Activated naive CD4-positive, alpha-beta T cell treated with Interleukin-2 at 50 U/mL for 16 hours (primary cell): ENCODE results near the gene TBC1D1.

ENCODE experiments used
- DNase-seq: peaks from one replicate; pipeline ENCODE4 v3.0.0-alpha.2; 2020

TBC1D1 gene

GRCh38 chr4:38107818-38108217, 216.9 kb downstream of the TBC1D1 start:
- DNase-seq = no peak

GRCh38 chr4:38109370-38109769, 218.5 kb downstream of the TBC1D1 start:
- DNase-seq = no peak

- no peak for DNase-seq
Measured at GRCh38 chr4:38109896-38110295, 219.0 kb downstream of the TBC1D1 start.

- DNase-seq = no peak
Measured at GRCh38 chr4:38111024-38111423, 220.1 kb downstream of the TBC1D1 start.

GRCh38 chr4:38111717-38112116, 220.8 kb downstream of the TBC1D1 start:
- DNase-seq = no peak

GRCh38 chr4:38113132-38113531, 222.2 kb downstream of the TBC1D1 start:
- no peak for DNase-seq

- no peak for DNase-seq
Measured at GRCh38 chr4:38113551-38113950, 222.7 kb downstream of the TBC1D1 start.

GRCh38 chr4:38114386-38115150, 223.7 kb downstream of the TBC1D1 start:
- DNase-seq = no peak

- no peak for DNase-seq
Measured at GRCh38 chr4:38115601-38116000, 224.7 kb downstream of the TBC1D1 start.

GRCh38 chr4:38117591-38117990, 226.7 kb downstream of the TBC1D1 start:
- no peak for DNase-seq

GRCh38 chr4:38119668-38120385, 228.9 kb downstream of the TBC1D1 start:
- no peak for DNase-seq

GRCh38 chr4:38120772-38121171, 229.9 kb downstream of the TBC1D1 start:
- DNase-seq = no peak

- no peak for DNase-seq
Measured at GRCh38 chr4:38122060-38122459, 231.2 kb downstream of the TBC1D1 start.

GRCh38 chr4:38123555-38123954, 232.7 kb downstream of the TBC1D1 start:
- no peak for DNase-seq

GRCh38 chr4:38124961-38125360, 234.1 kb downstream of the TBC1D1 start:
- DNase-seq = no peak

- no peak for DNase-seq
Measured at GRCh38 chr4:38125816-38126215, 234.9 kb downstream of the TBC1D1 start.

- DNase-seq = peak; percentile 84
Measured at GRCh38 chr4:38128478-38129459, 237.9 kb downstream of the TBC1D1 start.

GRCh38 chr4:38129460-38130227, 238.8 kb downstream of the TBC1D1 start:
- DNase-seq = no peak

GRCh38 chr4:38130884-38131283, 240.0 kb downstream of the TBC1D1 start:
- no peak for DNase-seq

- DNase-seq = peak; percentile 83
Measured at GRCh38 chr4:38131371-38132091, 240.6 kb downstream of the TBC1D1 start.

GRCh38 chr4:38132107-38132673, 241.3 kb downstream of the TBC1D1 start:
- peak; percentile 77 for DNase-seq
